ENCODE results near the gene SHKBP1. TPM values are rescaled to one million over a fixed set of nuclear protein-coding genes. Genes with fewer than 3 reads are reported as not detected.

SHKBP1 gene
- total and polyA plus RNA-seq, 2 of the 13 experiments (the other 11 are each of a cell fraction or from before 2014, with no cell fraction given), result 16.2 to 17.4 TPM

- peak; percentile 74; the same call in 1 of the 2 replicates for TF ChIP-seq E2F1 (CRISPR knock-in tag; IDR thresholded peaks at IDR 0.05)
- TF ChIP-seq HNF1B (CRISPR knock-in tag; IDR thresholded peaks at IDR 0.05), result peak; percentile 98
- peak; percentile 56; the same call in 1 of the 2 replicates for TF ChIP-seq KDM5B (CRISPR knock-in tag; IDR thresholded peaks at IDR 0.05; ENCODE audit: borderline replicate concordance)
- TF ChIP-seq ZNF790 (CRISPR knock-in tag; IDR thresholded peaks at IDR 0.05; ENCODE audit: borderline replicate concordance), result no peak
- peak; percentile 92 for TF ChIP-seq SALL1 (CRISPR knock-in tag; IDR thresholded peaks at IDR 0.05)
- TF ChIP-seq, protein P1, sequence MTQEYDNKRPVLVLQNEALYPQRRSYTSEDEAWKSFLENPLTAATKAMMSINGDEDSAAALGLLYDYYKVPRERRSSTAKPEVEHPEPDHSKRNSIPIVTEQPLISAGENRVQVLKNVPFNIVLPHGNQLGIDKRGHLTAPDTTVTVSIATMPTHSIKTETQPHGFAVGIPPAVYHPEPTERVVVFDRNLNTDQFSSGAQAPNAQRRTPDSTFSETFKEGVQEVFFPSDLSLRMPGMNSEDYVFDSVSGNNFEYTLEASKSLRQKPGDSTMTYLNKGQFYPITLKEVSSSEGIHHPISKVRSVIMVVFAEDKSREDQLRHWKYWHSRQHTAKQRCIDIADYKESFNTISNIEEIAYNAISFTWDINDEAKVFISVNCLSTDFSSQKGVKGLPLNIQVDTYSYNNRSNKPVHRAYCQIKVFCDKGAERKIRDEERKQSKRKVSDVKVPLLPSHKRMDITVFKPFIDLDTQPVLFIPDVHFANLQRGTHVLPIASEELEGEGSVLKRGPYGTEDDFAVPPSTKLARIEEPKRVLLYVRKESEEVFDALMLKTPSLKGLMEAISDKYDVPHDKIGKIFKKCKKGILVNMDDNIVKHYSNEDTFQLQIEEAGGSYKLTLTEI (CRISPR knock-in tag; conservative IDR thresholded peaks at IDR 0.05), result no peak
- TF ChIP-seq PLSCR1 (CRISPR knock-in tag; IDR thresholded peaks at IDR 0.05; ENCODE audit: borderline replicate concordance), result no peak
- TF ChIP-seq SNAPC5 (CRISPR knock-in tag; IDR thresholded peaks at IDR 0.05; ENCODE audit: borderline replicate concordance), result no peak
- peak; percentile 59; the same call in 1 of the 2 replicates for TF ChIP-seq AHDC1 (CRISPR knock-in tag; IDR thresholded peaks at IDR 0.05; ENCODE audit: borderline replicate concordance)
- TF ChIP-seq ZNF674 (CRISPR knock-in tag; IDR thresholded peaks at IDR 0.05; ENCODE audit: low read depth), result no peak
- peak; percentile 77; the same call in 1 of the 2 replicates for TF ChIP-seq RFXAP (CRISPR knock-in tag; IDR thresholded peaks at IDR 0.05; ENCODE audit: borderline replicate concordance)
Measured at GRCh38 chr19:40603389-40604170, 26.9 kb downstream of the SHKBP1 start (continued).
